Measurements from ENCODE around the gene TMOD4.

- no peak for TF ChIP-seq CTCF (IDR thresholded peaks at IDR 0.05 in 2 of 3, conservative IDR thresholded peaks at IDR 0.05 in 1 of 3; ENCODE audit: control insufficient read depth in 2 of 3, extremely low read depth in 1 of 3, insufficient read depth in 1 of 3, low read depth in 3 of 3, low read length in 3 of 3)
- no peak for TF ChIP-seq FOXK2 (IDR thresholded peaks at IDR 0.05)
- TF ChIP-seq ELK1 (IDR thresholded peaks at IDR 0.05; ENCODE audit: low read depth, low read length) = no peak
- TF ChIP-seq NFIC (IDR thresholded peaks at IDR 0.05; ENCODE audit: low read depth, low read length) = no peak
- TF ChIP-seq E2F4 (IDR thresholded peaks at IDR 0.05; ENCODE audit: low read depth, low read length) = no peak
- no peak for TF ChIP-seq USF1 (IDR thresholded peaks at IDR 0.05; ENCODE audit: borderline replicate concordance, extremely low read length, insufficient read depth, low read depth, low read length)
- no peak for TF ChIP-seq MXI1 (IDR thresholded peaks at IDR 0.05; ENCODE audit: low read depth, low read length)
- no peak for TF ChIP-seq TARDBP (IDR thresholded peaks at IDR 0.05; ENCODE audit: borderline replicate concordance)
- TF ChIP-seq EZH2 (IDR thresholded peaks at IDR 0.05; ENCODE audit: borderline replicate concordance, control insufficient read depth, low read depth, low read length) = no peak
- no peak for TF ChIP-seq POLR2A (IDR thresholded peaks at IDR 0.05; ENCODE audit: low read depth, low read length)
Observed at GRCh38 chr1:151175041-151175741, 590 bp downstream of the TMOD4 start.

Measured in GM12878 (cell line).